ENCODE data around the gene CHRDL1. TPM values are rescaled to one million over a fixed set of nuclear protein-coding genes. Genes with fewer than 3 reads are reported as not detected.

The CHRDL1 gene
- total and polyA plus RNA-seq, 7 experiments from 2014 or later, result 0.16 TPM; not detected in 6

DNA sequence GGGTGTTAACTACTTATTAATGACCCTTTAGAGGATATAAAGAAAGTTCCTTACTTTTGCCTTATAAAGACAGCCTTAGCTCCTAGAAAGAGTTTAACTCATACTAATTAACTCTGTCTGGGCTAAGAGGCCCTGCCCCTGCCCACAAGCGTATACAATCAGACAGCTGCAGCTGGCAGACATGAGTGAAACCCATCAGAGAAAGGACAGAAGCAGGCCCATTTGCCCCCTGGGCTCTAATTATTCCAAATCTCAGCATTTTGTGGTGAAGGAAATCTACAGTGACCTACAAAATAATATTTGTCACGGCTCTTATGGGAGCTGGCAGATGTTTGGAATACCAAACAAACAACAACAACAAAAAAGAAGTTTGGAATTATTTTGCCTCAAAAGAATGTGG lies 71.8 kb downstream of the CHRDL1 start:
- Histone ChIP-seq H3K36me3 (ENCODE audit: control insufficient read depth in 2 of 3, insufficient read depth in 3 of 3, low read length in 3 of 3) (no peaks in the 10 kb centered on the region), H3K27me3 (ENCODE audit: control insufficient read depth in 2 of 2, insufficient read depth in 2 of 2, low read length in 2 of 2) (no peaks in the 10 kb centered on the region), H3K4me1 (ENCODE audit: control insufficient read depth in 2 of 2, insufficient read depth in 2 of 2, low read length in 2 of 2) (no peaks in the 10 kb centered on the region), H3K4me3 (ENCODE audit: low read length) (no peak overlapping the region), H3K27ac (ENCODE audit: low read depth, low read length) (no peak overlapping the region), H3K9me3 (ENCODE audit: control insufficient read depth in 2 of 3, low read length in 3 of 3) (no peaks in the 10 kb centered on the region)
- no peak overlapping the region for H3K27ac Mint-ChIP-seq
- H3K4me3 Mint-ChIP-seq, result no peak overlapping the region
- H3K36me3 Mint-ChIP-seq, result no peaks in the 10 kb centered on the region
- ATAC-seq (no peak), DNase-seq (no peak)
- POLR2A ChIA-PET, result no interaction called here
- peaks cover 0 to 3% (median 0%) of the 10 kb centered on the region in 11 donors for H3K9me3 Mint-ChIP-seq
- intact Hi-C loops (cut with micrococcal nuclease), result no loop called here
- H3K27me3 Mint-ChIP-seq, result peaks cover 0 to 2% (median 0%) of the 10 kb centered on the region in 5 donors
- peaks cover 0 to 1% (median 0%) of the 10 kb centered on the region in 7 donors for H3K4me1 Mint-ChIP-seq
- CTCF ChIA-PET, result no interaction called here

DNA sequence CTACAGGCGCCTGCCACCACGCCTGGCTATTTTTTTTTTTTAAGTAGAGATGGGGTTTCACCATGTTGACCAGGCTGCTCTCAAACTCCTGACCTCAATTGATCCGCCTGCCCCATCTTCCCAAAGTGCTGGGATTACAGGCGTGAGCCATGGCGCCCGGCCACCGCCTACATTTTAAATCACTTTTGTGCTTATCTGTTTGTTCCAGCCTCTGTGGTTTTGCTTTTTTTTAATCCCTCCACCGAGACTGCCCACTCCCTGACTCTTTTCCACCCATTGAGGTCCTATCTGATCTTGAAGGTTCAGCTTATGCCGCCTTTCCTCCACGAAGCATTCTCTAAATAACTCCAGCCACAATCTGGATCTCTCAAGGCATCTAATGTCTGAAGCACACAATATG lies 73.5 kb downstream of the CHRDL1 start:
- no peak overlapping the region for H3K4me3 ChIP-seq (ENCODE audit: low read length)
- Mint-ChIP-seq H3K27ac (no peak overlapping the region), H3K27me3 (peaks cover 0 to 6% (median 0%) of the 10 kb centered on the region in 5 donors), H3K4me1 (peaks cover 0 to 1% (median 0%) of the 10 kb centered on the region in 7 donors), H3K4me3 (no peak overlapping the region), H3K36me3 (no peaks in the 10 kb centered on the region), H3K9me3 (peaks cover 0 to 3% (median 0%) of the 10 kb centered on the region in 11 donors)
- DNase-seq, result no peak
- H3K27me3 ChIP-seq (ENCODE audit: control insufficient read depth in 2 of 2, insufficient read depth in 2 of 2, low read length in 2 of 2), result no peaks in the 10 kb centered on the region
- no peaks in the 10 kb centered on the region for H3K36me3 ChIP-seq (ENCODE audit: control insufficient read depth in 2 of 3, insufficient read depth in 3 of 3, low read length in 3 of 3)
- no peaks in the 10 kb centered on the region for H3K4me1 ChIP-seq (ENCODE audit: control insufficient read depth in 2 of 2, insufficient read depth in 2 of 2, low read length in 2 of 2)
- ChIA-PET CTCF (no interaction called here), POLR2A (no interaction called here)
- H3K27ac ChIP-seq (ENCODE audit: low read depth, low read length), result no peak overlapping the region
- intact Hi-C loops (cut with micrococcal nuclease), result no loop called here
- no peak for ATAC-seq
- no peaks in the 10 kb centered on the region for H3K9me3 ChIP-seq (ENCODE audit: control insufficient read depth in 2 of 3, low read length in 3 of 3)

DNA sequence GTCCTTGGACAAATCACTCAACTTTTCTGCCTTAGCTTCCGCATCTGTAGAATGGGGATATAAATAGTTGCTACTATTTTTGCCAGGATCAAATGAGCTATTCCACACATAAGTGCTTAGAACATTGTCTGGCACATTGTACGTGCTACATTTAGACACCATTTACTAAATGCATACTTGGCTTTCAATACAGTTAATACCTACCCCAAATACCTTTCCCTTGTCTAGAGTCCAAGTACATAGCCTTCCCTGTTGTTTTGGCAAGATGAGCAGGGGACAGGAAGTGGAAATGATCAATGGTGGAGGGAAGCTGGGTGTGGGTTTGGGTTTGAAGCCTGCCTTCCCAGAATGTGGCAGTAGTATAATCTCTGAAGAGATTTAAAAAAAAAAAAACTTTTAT lies 82.0 kb downstream of the CHRDL1 start:
- POLR2A ChIA-PET, result no interaction called here
- intact Hi-C loops (cut with micrococcal nuclease), result no loop called here
- peaks cover 0 to 4% (median 0%) of the 10 kb centered on the region in 5 donors for H3K27me3 Mint-ChIP-seq

DNA sequence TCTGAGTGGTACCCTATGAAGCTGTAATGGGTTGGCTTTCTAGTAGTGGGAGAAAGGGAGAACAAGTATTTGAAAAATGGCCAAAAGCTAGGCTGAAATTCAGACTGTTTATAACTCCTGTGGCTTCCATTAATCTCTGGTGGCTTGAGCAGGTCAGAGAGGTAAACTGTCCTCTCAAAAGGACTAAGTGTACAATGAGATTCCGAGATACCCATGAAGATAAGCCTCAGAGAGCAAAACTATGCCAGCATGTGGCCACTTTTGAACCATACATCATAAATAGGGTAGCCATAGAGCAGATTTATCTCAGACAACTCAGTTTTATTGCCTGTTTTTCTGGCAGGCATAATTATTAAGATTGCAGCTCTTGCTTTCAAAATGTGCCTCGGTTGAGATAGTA lies 89.2 kb downstream of the CHRDL1 start:
- no peaks in the 10 kb centered on the region for H3K27me3 ChIP-seq (ENCODE audit: control insufficient read depth in 2 of 2, insufficient read depth in 2 of 2, low read length in 2 of 2)
- H3K27me3 Mint-ChIP-seq, result peaks cover 0 to 5% (median 0%) of the 10 kb centered on the region in 5 donors
- H3K9me3 Mint-ChIP-seq, result peaks cover 0 to 3% (median 0%) of the 10 kb centered on the region in 11 donors
- H3K9me3 ChIP-seq (ENCODE audit: control insufficient read depth in 2 of 3, low read length in 3 of 3), result no peaks in the 10 kb centered on the region
- H3K4me3 Mint-ChIP-seq, result no peak overlapping the region
- no peaks in the 10 kb centered on the region for H3K36me3 Mint-ChIP-seq
- no peak overlapping the region for H3K27ac ChIP-seq (ENCODE audit: low read depth, low read length)
- POLR2A ChIA-PET, result no interaction called here
- CTCF ChIA-PET, result no interaction called here
- no peak for ATAC-seq
- H3K4me1 Mint-ChIP-seq, result no peaks in the 10 kb centered on the region
- no peak for DNase-seq
- H3K4me3 ChIP-seq (ENCODE audit: low read length), result no peak overlapping the region
- no peaks in the 10 kb centered on the region for H3K4me1 ChIP-seq (ENCODE audit: control insufficient read depth in 2 of 2, insufficient read depth in 2 of 2, low read length in 2 of 2)
- intact Hi-C loops (cut with micrococcal nuclease), result no loop called here
- no peaks in the 10 kb centered on the region for H3K36me3 ChIP-seq (ENCODE audit: control insufficient read depth in 2 of 3, insufficient read depth in 3 of 3, low read length in 3 of 3)
- no peak overlapping the region for H3K27ac Mint-ChIP-seq

More for the DNA sequence above, 82.0 kb downstream of the CHRDL1 start:
- Mint-ChIP-seq H3K36me3 (no peaks in the 10 kb centered on the region), H3K27ac (no peak overlapping the region), H3K4me1 (no peaks in the 10 kb centered on the region), H3K4me3 (no peak overlapping the region), H3K9me3 (peaks cover 0 to 1% (median 0%) of the 10 kb centered on the region in 11 donors)
- no peaks in the 10 kb centered on the region for H3K9me3 ChIP-seq (ENCODE audit: control insufficient read depth in 2 of 3, low read length in 3 of 3)
- no peaks in the 10 kb centered on the region for H3K36me3 ChIP-seq (ENCODE audit: control insufficient read depth in 2 of 3, insufficient read depth in 3 of 3, low read length in 3 of 3)
- H3K27ac ChIP-seq (ENCODE audit: low read depth, low read length), result no peak overlapping the region
- H3K4me3 ChIP-seq (ENCODE audit: low read length), result no peak overlapping the region
- H3K4me1 ChIP-seq (ENCODE audit: control insufficient read depth in 2 of 2, insufficient read depth in 2 of 2, low read length in 2 of 2), result no peaks in the 10 kb centered on the region
- CTCF ChIA-PET, result no interaction called here
- ATAC-seq (no peak), DNase-seq (no peak)
- no peaks in the 10 kb centered on the region for H3K27me3 ChIP-seq (ENCODE audit: control insufficient read depth in 2 of 2, insufficient read depth in 2 of 2, low read length in 2 of 2)

DNA sequence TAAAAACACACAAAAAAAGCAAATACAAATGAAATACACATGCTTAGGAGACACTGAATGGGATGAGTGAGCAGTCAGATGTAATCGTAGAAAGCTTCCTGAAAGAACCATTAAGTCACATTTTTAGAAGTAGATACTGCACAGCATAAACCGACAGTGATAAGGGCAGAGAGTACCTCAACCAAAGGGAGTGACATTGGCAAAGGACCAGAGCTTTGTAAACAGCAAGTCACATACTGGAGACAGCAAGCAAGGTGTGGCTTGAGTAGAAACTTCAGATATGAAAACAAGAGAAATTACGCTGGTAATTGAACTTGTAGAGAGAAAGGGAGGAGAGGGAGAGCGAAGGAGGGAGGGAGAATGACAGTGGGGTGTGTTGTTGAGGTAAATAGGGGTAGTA lies 92.0 kb downstream of the CHRDL1 start:
- CTCF ChIA-PET, result no interaction called here
- H3K9me3 ChIP-seq (ENCODE audit: control insufficient read depth in 2 of 3, low read length in 3 of 3), result no peaks in the 10 kb centered on the region

DNA sequence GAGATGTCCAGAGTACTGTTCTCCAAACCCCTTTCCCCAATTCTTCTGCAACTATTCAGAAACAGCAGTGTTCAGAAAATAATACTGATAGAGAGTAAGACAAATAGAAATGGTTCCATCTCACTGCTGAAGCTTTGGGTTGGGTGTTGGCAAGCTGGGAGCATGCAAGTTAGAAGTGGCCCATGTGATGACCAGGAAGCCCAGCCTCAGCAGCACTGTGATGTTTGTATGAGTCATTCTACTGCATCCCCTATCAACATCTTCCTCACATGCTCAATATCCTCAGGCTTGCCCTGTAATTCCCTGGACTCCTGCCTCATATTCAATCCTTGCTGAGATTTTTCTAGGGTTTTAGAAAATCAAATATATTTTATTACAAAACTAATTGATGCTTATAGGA lies 96.5 kb downstream of the CHRDL1 start:
- Mint-ChIP-seq H3K36me3 (no peaks in the 10 kb centered on the region), H3K4me1 (peaks cover 0 to 5% (median 0%) of the 10 kb centered on the region in 7 donors), H3K9me3 (no peaks in the 10 kb centered on the region), H3K27ac (no peak overlapping the region), H3K27me3 (peaks cover 0 to 5% (median 0%) of the 10 kb centered on the region in 5 donors), H3K4me3 (no peak overlapping the region)
- Histone ChIP-seq H3K4me3 (ENCODE audit: low read length) (no peak overlapping the region), H3K9me3 (ENCODE audit: control insufficient read depth in 2 of 3, low read length in 3 of 3) (no peaks in the 10 kb centered on the region), H3K36me3 (ENCODE audit: control insufficient read depth in 2 of 3, insufficient read depth in 3 of 3, low read length in 3 of 3) (no peaks in the 10 kb centered on the region), H3K27ac (ENCODE audit: low read depth, low read length) (no peak overlapping the region), H3K4me1 (ENCODE audit: control insufficient read depth in 2 of 2, insufficient read depth in 2 of 2, low read length in 2 of 2) (no peaks in the 10 kb centered on the region), H3K27me3 (ENCODE audit: control insufficient read depth in 2 of 2, insufficient read depth in 2 of 2, low read length in 2 of 2) (no peaks in the 10 kb centered on the region)
- no peak for ATAC-seq
- DNase-seq, result no peak
- CTCF ChIA-PET, result no interaction called here
- POLR2A ChIA-PET, result no interaction called here
- intact Hi-C loops (cut with micrococcal nuclease), result no loop called here

More for the DNA sequence above, 92.0 kb downstream of the CHRDL1 start:
- DNase-seq (no peak), ATAC-seq (no peak)
- Mint-ChIP-seq H3K27ac (no peak overlapping the region), H3K36me3 (no peaks in the 10 kb centered on the region), H3K9me3 (peaks cover 0 to 3% (median 0%) of the 10 kb centered on the region in 11 donors), H3K4me1 (no peaks in the 10 kb centered on the region), H3K4me3 (no peak overlapping the region), H3K27me3 (peaks cover 0 to 5% (median 0%) of the 10 kb centered on the region in 5 donors)
- Histone ChIP-seq H3K27me3 (ENCODE audit: control insufficient read depth in 2 of 2, insufficient read depth in 2 of 2, low read length in 2 of 2) (no peaks in the 10 kb centered on the region), H3K36me3 (ENCODE audit: control insufficient read depth in 2 of 3, insufficient read depth in 3 of 3, low read length in 3 of 3) (no peaks in the 10 kb centered on the region), H3K27ac (ENCODE audit: low read depth, low read length) (no peak overlapping the region), H3K4me3 (ENCODE audit: low read length) (no peak overlapping the region), H3K4me1 (ENCODE audit: control insufficient read depth in 2 of 2, insufficient read depth in 2 of 2, low read length in 2 of 2) (no peaks in the 10 kb centered on the region)
- POLR2A ChIA-PET, result no interaction called here
- intact Hi-C loops (cut with micrococcal nuclease), result no loop called here

DNA sequence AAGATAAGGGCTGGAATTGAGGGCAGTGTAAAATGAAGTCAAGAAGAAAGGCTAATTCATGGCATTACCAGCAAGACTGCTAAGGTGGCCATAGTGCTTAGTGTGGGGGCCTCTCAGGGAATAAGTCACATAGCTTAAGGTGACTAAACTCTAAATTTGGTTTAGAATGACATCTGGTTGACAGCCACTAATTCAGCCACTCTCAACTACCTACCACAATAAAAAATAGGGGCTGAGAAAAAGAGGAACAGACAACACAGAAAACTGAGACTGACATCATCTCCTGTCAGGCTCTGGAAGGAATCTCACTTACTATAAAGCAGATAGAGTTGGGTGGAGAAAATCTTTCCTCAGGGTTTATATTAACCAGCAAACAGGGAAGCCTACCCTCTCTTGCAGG lies 96.9 kb downstream of the CHRDL1 start:
- H3K4me3 Mint-ChIP-seq, result no peak overlapping the region
- H3K9me3 Mint-ChIP-seq, result no peaks in the 10 kb centered on the region
- Histone ChIP-seq H3K4me3 (ENCODE audit: low read length) (no peak overlapping the region), H3K9me3 (ENCODE audit: control insufficient read depth in 2 of 3, low read length in 3 of 3) (no peaks in the 10 kb centered on the region), H3K27me3 (ENCODE audit: control insufficient read depth in 2 of 2, insufficient read depth in 2 of 2, low read length in 2 of 2) (no peaks in the 10 kb centered on the region), H3K27ac (ENCODE audit: low read depth, low read length) (no peak overlapping the region), H3K36me3 (ENCODE audit: control insufficient read depth in 2 of 3, insufficient read depth in 3 of 3, low read length in 3 of 3) (no peaks in the 10 kb centered on the region), H3K4me1 (ENCODE audit: control insufficient read depth in 2 of 2, insufficient read depth in 2 of 2, low read length in 2 of 2) (no peaks in the 10 kb centered on the region)
- no peak overlapping the region for H3K27ac Mint-ChIP-seq
- ChIA-PET POLR2A (no interaction called here), CTCF (no interaction called here)
- peaks cover 0 to 5% (median 0%) of the 10 kb centered on the region in 5 donors for H3K27me3 Mint-ChIP-seq
- DNase-seq, result no peak
- H3K4me1 Mint-ChIP-seq, result peaks cover 0 to 5% (median 0%) of the 10 kb centered on the region in 7 donors
- no peak for ATAC-seq
- no peaks in the 10 kb centered on the region for H3K36me3 Mint-ChIP-seq
- intact Hi-C loops (cut with micrococcal nuclease), result no loop called here
